Measurements from ENCODE around the gene COL27A1. TPM values are rescaled to one million over a fixed set of nuclear protein-coding genes. Genes with fewer than 3 reads are reported as not detected.

The COL27A1 gene
- total RNA-seq, 2 experiments from 2014 or later = 4.0 to 4.1 TPM

DNA sequence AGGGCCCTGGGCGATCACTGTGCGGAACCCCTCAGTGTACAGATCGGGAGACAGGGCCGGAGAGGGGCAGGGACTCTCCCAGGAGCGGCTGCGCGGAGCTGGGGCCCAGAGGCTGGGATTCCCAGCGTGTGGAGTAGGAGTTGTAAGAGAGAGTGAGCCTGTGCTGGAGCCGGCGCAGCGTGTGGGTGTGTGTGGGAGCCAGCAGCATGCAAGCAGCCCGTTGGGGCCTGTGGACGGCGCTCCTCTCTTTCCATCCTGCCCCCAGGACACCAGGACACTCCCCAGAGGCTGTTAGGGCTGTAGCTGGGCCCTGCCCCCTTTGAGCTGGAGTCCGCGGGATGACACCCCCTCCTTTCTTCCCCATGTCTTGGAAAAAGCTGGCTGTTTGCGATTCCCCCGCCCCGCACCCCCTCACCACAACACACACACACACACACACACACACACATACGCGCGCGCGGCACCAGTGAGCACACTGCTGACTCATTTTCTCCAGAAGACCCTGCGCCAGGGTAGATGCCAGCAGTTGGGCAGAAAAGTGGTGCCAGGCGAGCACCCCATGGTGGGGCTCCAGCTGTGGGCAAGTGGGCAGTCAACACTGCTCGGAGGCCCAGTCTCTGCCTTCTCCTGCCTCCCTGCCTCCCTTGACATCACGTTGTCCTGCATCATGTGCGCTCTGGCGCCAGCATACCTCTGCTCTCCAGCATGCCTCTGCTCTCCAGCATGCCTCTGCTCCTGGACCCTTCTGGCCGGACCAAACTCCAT lies 1.5 kb downstream of the COL27A1 start:
- DNase-seq = peak; percentile 33
- Mint-ChIP-seq H3K4me1 (ENCODE audit: low read depth) (peaks cover 18% of the 10 kb centered on the region), H3K27ac (no peak overlapping the region), H3K9me3 (no peaks in the 10 kb centered on the region), H3K27me3 (peaks cover 26% of the 10 kb centered on the region), H3K4me3 (peak overlapping the region; percentile 81), H3K36me3 (no peaks in the 10 kb centered on the region)
- CTCF ChIA-PET = interaction anchor here (1.3 kb wide), 1 partner anchor 134 kb away, joined by 3 read pairs; no protein-coding TSS in a partner anchor
- intact Hi-C loops (cut with micrococcal nuclease) = loop anchor here (5.0 kb wide), 1 partner anchor 50 kb away; no protein-coding TSS in a partner anchor
- POLR2A ChIA-PET = no interaction called here

DNA sequence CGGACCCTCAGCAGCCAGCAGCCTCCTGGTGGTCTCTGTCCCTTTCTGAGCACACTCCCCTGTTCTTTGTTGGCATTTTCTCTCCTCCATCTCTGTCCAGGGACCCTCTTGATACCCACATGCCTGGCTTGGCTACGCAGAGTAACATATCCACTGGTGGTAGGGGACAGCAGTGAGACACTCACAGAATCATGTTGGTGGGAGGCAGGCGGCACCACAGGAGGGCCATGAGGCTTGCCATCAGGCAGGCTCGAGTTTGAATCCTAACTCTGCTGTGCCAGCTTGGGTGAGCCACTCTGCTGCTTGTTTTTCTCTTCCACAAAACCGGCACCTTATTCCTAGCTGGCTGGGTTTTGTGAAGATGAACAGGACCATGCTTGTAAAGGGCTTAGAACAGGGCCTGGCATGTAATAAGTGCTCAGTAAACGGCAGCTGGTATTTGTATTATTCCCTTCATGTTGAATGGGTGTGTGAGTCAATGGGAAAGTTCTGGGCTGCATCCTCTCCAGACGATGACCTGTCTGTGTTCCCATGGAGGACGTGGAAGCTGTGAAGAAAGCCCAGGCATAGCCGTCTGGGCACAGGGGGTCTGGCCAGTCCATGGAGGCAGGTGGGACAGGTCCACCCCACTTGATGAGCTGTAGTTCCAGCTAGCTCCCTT lies 2.3 kb downstream of the COL27A1 start:
- no peak for DNase-seq
- POLR2A ChIA-PET = no interaction called here
- Mint-ChIP-seq H3K9me3 (no peaks in the 10 kb centered on the region), H3K27ac (peak overlapping the region; percentile 30), H3K4me1 (ENCODE audit: low read depth) (peaks cover 18% of the 10 kb centered on the region), H3K36me3 (no peaks in the 10 kb centered on the region), H3K27me3 (peaks cover 17% of the 10 kb centered on the region), H3K4me3 (peak overlapping the region; percentile 43)
- CTCF ChIA-PET = interaction anchor here (1.3 kb wide), 1 partner anchor 133 kb away, joined by 3 read pairs; no protein-coding TSS in a partner anchor
- intact Hi-C loops (cut with micrococcal nuclease) = loop anchor here (5.0 kb wide), 1 partner anchor 50 kb away; no protein-coding TSS in a partner anchor

DNA sequence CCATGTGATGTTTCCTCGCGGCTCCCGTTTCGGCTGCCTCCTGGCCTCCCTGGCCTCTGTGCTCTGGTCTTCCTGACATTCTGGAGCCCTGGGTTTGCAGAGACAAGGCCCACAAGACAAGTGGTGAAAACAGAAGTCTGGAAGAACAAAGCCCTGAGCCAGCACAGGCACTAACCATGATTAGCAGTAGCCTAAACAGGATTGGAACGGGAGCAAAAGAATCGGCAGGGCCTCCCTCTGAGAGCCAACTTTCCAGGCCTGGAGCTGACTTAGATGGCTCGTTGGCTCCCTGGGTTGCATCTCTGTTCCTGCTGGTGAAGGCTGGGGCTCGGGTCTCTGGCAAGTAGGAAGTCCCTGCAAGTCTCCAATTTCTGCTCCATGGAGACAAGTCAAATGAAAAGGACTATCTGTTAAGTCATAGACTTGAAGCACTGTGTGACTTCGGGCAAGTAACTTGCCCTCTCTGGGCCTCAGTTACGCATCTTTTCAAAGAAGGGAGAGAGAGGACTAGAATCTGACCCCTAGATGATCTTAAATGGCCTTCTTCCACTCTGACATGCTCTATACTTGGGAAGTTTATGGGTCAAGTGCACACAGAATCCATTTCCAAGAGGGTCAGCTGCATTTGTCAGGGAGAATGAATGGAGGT lies 3.3 kb downstream of the COL27A1 start:
- H3K27ac Mint-ChIP-seq = no peak overlapping the region
- ChIA-PET POLR2A (no interaction called here), CTCF (no interaction called here)
- no peaks in the 10 kb centered on the region for H3K9me3 Mint-ChIP-seq
- no peak overlapping the region for H3K4me3 Mint-ChIP-seq
- peaks cover 16% of the 10 kb centered on the region for H3K27me3 Mint-ChIP-seq
- H3K36me3 Mint-ChIP-seq = no peaks in the 10 kb centered on the region
- no peak for DNase-seq
- intact Hi-C loops (cut with micrococcal nuclease) = loop anchor here (5.0 kb wide), 1 partner anchor 51 kb away; no protein-coding TSS in a partner anchor
- peaks cover 18% of the 10 kb centered on the region for H3K4me1 Mint-ChIP-seq (ENCODE audit: low read depth)

DNA sequence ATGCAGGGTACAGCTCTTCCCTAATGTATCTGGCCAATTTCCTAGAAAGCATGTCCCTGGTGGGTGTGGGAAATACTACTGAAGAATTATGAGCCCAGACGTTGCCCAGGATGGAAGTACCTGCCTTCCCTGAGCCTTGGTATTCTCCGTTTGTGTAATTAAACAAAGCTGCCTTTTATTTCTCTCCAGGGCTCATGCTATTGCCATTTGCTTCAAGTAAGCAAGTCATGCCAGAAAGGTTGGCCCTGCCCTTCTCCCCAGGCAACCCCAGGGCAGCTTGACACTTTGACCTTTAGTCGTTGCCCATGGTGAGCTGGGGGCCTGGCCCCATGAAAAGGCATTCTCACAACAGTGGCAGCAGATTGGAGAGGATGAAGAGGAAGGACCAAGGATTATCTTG lies 4.4 kb downstream of the COL27A1 start:
- DNase-seq = no peak
- peaks cover 11% of the 10 kb centered on the region for H3K27me3 Mint-ChIP-seq
- peaks cover 13% of the 10 kb centered on the region for H3K4me1 Mint-ChIP-seq (ENCODE audit: low read depth)
- no peaks in the 10 kb centered on the region for H3K36me3 Mint-ChIP-seq
- ChIA-PET CTCF (interaction anchor here (1.2 kb wide), 1 partner anchor 132 kb away, joined by 5 read pairs; no protein-coding TSS in a partner anchor), POLR2A (no interaction called here)
- no peak overlapping the region for H3K4me3 Mint-ChIP-seq
- no peaks in the 10 kb centered on the region for H3K9me3 Mint-ChIP-seq
- intact Hi-C loops (cut with micrococcal nuclease) = loop anchor here (5.0 kb wide), 1 partner anchor 52 kb away; no protein-coding TSS in a partner anchor
- no peak overlapping the region for H3K27ac Mint-ChIP-seq

DNA sequence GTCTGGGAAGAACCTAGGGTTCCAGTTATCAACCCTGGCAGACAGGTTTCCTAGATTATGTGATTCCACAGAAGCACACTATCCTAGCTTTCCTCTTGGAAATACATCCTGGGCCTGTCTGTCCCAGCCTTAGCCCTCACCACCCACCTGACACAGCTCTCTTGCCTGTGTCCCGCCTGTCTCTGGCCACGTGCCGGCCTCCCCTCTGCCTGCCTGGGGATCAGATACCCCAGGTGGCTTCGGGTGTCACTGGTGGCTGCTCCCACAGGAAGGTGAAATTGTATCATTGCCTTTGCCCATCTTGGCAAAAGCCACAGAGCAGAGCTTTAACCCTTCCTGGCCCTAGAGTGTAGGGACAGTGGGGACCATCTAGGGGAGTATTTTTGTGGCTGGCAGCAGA lies 6.2 kb downstream of the COL27A1 start:
- Mint-ChIP-seq H3K4me1 (ENCODE audit: low read depth) (peaks cover 3% of the 10 kb centered on the region), H3K9me3 (no peaks in the 10 kb centered on the region), H3K27ac (no peak overlapping the region), H3K36me3 (no peaks in the 10 kb centered on the region), H3K27me3 (peaks cover 6% of the 10 kb centered on the region), H3K4me3 (no peak overlapping the region)
- POLR2A ChIA-PET = no interaction called here
- DNase-seq = no peak
- intact Hi-C loops (cut with micrococcal nuclease) = no loop called here
- CTCF ChIA-PET = interaction anchor here (1.0 kb wide), 1 partner anchor 130 kb away, joined by 3 read pairs; no protein-coding TSS in a partner anchor

DNA sequence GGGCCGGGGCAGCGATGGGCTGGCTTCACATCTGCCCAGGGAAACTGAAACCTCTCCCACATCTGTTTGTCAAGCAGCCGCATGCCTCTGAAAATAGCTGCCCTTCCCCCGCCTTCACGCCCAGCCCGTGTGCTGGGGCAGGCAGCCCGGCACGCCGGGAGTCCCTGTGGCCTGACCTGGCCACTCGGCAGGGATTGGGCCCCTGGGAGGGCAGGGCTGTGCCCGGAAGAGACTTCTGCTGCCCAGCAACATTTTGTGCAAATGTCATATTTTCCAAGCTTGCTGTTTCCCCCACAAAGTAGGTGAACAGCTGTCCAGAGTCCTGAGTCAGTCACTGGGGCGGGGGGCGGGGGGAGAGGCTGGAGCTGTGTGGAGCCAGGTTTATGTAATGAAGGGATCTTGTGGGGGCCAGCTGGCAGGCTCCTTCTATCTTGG lies 8.2 kb downstream of the COL27A1 start:
- Mint-ChIP-seq H3K36me3 (no peaks in the 10 kb centered on the region), H3K4me3 (no peak overlapping the region), H3K9me3 (no peaks in the 10 kb centered on the region), H3K27ac (no peak overlapping the region), H3K27me3 (peaks cover 1% of the 10 kb centered on the region), H3K4me1 (ENCODE audit: low read depth) (no peaks in the 10 kb centered on the region)
- ChIA-PET POLR2A (no interaction called here), CTCF (no interaction called here)
- no peak for DNase-seq
- intact Hi-C loops (cut with micrococcal nuclease) = no loop called here

DNA sequence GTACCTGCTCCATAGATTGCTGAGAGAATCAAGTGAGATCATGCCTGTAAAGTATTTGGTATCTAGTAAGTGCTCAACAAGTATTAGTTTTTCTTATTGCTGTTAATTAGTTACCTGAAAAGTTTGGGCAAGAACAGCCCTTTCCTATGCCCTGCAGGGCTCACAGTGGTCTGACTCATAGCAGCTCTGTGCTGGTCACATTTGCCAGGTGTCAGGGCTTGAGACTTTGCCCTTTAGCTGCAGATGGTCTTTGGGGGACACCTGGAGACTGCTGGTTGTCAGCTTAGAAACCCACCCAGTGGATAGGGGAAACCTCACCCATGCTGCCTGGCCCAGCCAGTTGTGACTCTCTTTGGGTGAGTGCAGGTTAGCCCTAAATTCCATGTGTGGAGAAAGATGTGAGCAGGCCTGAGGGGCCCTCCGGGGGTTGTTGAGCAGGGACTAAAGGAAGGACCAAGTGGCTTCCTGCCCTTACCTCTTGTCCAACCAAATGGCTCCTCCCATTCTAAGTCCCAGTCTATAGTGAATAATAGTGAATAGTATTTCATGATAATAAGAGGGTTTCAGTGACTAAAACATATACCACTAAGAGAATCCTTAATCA lies 9.0 kb downstream of the COL27A1 start:
- Mint-ChIP-seq H3K27me3 (peaks cover 1% of the 10 kb centered on the region), H3K27ac (no peak overlapping the region), H3K4me3 (no peak overlapping the region), H3K9me3 (no peaks in the 10 kb centered on the region), H3K36me3 (no peaks in the 10 kb centered on the region), H3K4me1 (ENCODE audit: low read depth) (no peaks in the 10 kb centered on the region)
- CTCF ChIA-PET = no interaction called here
- no peak for DNase-seq
- intact Hi-C loops (cut with micrococcal nuclease) = no loop called here
- POLR2A ChIA-PET = no interaction called here

DNA sequence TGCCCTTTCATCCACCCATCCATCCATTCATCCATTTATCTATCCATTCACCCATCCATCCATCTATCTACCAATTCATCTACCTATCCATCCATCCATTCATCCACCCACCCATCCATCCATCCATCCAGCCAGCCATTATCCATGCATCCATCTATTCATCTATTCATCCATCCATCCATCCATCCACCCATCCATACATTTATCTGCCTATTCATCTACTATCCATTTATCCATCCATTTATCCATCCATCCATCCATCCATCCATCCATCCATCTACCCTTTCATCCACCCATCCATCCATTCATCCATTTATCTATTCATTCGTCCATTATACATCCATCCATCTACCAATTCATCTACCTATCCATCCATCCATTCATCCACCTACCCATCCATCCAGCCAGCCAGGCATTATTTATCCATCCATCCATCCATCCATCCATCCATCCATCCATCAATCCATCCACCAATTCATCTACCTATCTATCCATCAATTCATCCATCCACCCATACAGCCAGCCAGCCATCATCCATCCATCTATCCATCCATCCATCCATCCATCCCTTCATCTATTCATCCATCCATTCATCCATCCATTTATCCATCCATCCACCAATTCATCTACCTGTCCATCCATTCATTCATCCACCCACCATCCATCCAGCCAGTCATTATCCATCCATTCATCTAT lies 10.2 kb downstream of the COL27A1 start:
- intact Hi-C loops (cut with micrococcal nuclease) = no loop called here
- POLR2A ChIA-PET = no interaction called here

DNA sequence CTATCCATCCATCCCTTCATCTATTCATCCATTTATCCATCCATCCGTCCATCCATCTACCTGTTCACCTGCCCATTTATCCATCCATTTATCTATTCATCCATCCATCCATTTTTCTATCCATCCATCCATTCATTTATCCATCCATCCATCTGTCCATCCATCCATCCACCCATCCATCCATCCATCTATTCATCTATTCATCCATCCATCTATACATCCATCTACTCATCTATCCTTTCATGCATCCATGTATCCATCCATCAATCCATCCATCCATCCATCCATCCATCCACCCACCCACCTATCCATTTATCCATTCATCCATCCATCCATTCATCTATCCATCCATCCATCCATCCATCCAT lies 10.8 kb downstream of the COL27A1 start:
- no peaks in the 10 kb centered on the region for H3K4me1 Mint-ChIP-seq (ENCODE audit: low read depth)
- no peak overlapping the region for H3K27ac Mint-ChIP-seq
- intact Hi-C loops (cut with micrococcal nuclease) = no loop called here
- no peaks in the 10 kb centered on the region for H3K36me3 Mint-ChIP-seq
- POLR2A ChIA-PET = no interaction called here
- CTCF ChIA-PET = no interaction called here
- DNase-seq = no peak
- H3K27me3 Mint-ChIP-seq = peaks cover 1% of the 10 kb centered on the region
- no peak overlapping the region for H3K4me3 Mint-ChIP-seq
- no peaks in the 10 kb centered on the region for H3K9me3 Mint-ChIP-seq

More for the DNA sequence above, 10.2 kb downstream of the COL27A1 start:
- Mint-ChIP-seq H3K9me3 (no peaks in the 10 kb centered on the region), H3K27ac (no peak overlapping the region), H3K36me3 (no peaks in the 10 kb centered on the region), H3K4me3 (no peak overlapping the region), H3K4me1 (ENCODE audit: low read depth) (no peaks in the 10 kb centered on the region), H3K27me3 (peaks cover 1% of the 10 kb centered on the region)
- CTCF ChIA-PET = no interaction called here
- no peak for DNase-seq

DNA sequence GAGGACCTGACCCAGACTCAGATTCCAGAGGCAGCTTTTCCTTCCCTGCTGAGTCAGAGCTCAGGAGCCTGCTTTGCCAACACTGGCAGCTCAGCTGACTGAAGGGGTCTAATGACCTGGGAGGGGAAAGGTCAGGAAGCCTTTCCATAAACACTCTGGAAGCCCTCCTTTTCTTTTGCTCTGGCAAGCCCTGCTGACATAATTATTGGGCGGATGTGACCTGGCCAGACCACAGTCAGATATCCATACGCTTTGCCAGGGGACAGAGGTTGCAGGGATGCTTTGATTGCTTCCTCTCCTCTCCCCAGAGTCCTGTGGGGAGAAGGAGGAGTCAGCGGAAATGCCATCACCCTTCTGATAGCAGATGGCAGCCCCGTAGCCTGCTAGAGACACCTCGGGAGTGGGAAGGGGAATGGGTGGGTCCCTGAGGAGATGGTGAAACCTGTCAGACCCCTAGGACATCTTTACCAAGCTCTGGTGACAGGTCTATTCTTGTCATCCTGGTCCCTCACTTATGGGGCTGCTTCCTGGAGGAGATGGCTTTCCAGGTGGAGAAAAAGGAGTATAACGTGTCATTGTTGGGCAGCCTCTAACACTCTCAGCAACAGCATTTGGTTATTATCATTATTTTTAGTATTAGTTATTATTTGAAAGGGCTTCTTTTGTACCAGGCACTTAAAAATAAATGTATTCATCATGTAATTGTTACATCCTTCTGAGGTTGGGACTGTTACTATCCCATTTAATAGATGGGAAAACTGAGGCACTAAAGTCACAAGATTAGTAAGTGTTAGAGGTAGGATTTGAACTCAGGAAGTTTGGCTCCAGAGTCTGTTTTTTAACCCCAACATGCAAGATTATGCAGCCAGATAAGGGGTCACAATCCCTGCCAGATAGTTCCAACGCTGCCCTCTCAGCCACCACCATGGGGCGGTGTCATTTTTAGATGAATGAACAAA lies 11.6 kb downstream of the COL27A1 start:
- ChIA-PET POLR2A (no interaction called here), CTCF (no interaction called here)
- no peak overlapping the region for H3K27ac Mint-ChIP-seq

DNA sequence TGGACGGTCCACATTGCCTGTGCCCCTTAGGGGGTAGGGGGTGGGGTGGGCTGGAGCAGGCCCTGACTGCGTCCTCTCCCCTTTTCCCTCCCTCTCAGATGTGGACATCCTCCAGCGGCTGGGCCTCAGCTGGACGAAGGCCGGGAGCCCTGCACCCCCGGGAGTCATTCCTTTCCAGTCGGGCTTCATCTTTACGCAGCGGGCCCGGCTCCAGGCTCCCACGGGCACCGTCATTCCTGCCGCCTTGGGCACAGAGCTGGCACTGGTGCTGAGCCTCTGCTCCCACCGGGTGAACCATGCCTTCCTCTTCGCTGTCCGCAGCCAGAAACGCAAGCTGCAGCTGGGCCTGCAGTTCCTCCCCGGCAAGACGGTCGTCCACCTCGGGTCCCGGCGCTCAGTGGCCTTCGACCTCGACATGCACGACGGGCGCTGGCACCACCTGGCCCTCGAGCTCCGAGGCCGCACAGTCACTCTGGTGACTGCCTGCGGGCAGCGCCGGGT lies 12.3 kb downstream of the COL27A1 start:
- H3K27ac Mint-ChIP-seq = no peak overlapping the region
- CTCF ChIA-PET = interaction anchor here (0.6 kb wide), 1 partner anchor 107 kb away, joined by 3 read pairs; no protein-coding TSS in a partner anchor
- H3K9me3 Mint-ChIP-seq = no peaks in the 10 kb centered on the region
- intact Hi-C loops (cut with micrococcal nuclease) = no loop called here
- H3K4me1 Mint-ChIP-seq (ENCODE audit: low read depth) = no peaks in the 10 kb centered on the region
- peaks cover 1% of the 10 kb centered on the region for H3K27me3 Mint-ChIP-seq
- DNase-seq = no peak
- no peak overlapping the region for H3K4me3 Mint-ChIP-seq
- no peaks in the 10 kb centered on the region for H3K36me3 Mint-ChIP-seq
- POLR2A ChIA-PET = no interaction called here

More for the DNA sequence above, 11.6 kb downstream of the COL27A1 start:
- Mint-ChIP-seq H3K4me3 (no peak overlapping the region), H3K36me3 (no peaks in the 10 kb centered on the region), H3K9me3 (no peaks in the 10 kb centered on the region), H3K27me3 (peaks cover 1% of the 10 kb centered on the region), H3K4me1 (ENCODE audit: low read depth) (no peaks in the 10 kb centered on the region)
- intact Hi-C loops (cut with micrococcal nuclease) = no loop called here
- DNase-seq = no peak

All from activated CD4-positive, alpha-beta memory T cell treated with anti-CD3 and anti-CD28 coated beads for 36 hours (primary cell).